Measurements from ENCODE around the gene SLC2A1.
A peak's percentile ranks its signal among the peaks of the same experiment; 100 is the strongest.
"Not testable (repeated sequence)": the region's sequence is repeated elsewhere in the genome, so short reads cannot be mapped to it uniquely, and the experiment has no call there.

Gene SLC2A1

GRCh38 chr1:42914092-42914627 lies 44.5 kb downstream of the SLC2A1 start:
- no peak for DNase-seq (ENCODE audit: insufficient read length, low spot score)
- peak; percentile 58 for FAIRE-seq

- DNase-seq (ENCODE audit: insufficient read length, low spot score) (peak; percentile 52), FAIRE-seq (peak; percentile 96)
These were observed 45.1 kb downstream of the SLC2A1 start for GRCh38 chr1:42913426-42914091.

GRCh38 chr1:42910985-42911384 lies 47.7 kb downstream of the SLC2A1 start:
- no peak for FAIRE-seq
- DNase-seq (ENCODE audit: insufficient read length, low spot score), result no peak

GRCh38 chr1:42908046-42908445 lies 50.6 kb downstream of the SLC2A1 start:
- FAIRE-seq, result no peak
- no peak for DNase-seq (ENCODE audit: insufficient read length, low spot score)

- FAIRE-seq, result no peak
- no peak for DNase-seq (ENCODE audit: insufficient read length, low spot score)
These were observed 54.2 kb downstream of the SLC2A1 start for GRCh38 chr1:42904434-42904833.

- not testable (repeated sequence) for DNase-seq (ENCODE audit: insufficient read length, low spot score); FAIRE-seq
These were observed 58.7 kb downstream of the SLC2A1 start for GRCh38 chr1:42899960-42900359.

- no peak for DNase-seq (ENCODE audit: insufficient read length, low spot score)
- FAIRE-seq, result no peak
These were observed 67.1 kb downstream of the SLC2A1 start for GRCh38 chr1:42891465-42892138.

GRCh38 chr1:42889264-42889663 lies 69.4 kb downstream of the SLC2A1 start:
- FAIRE-seq, result no peak
- no peak for DNase-seq (ENCODE audit: insufficient read length, low spot score)

GRCh38 chr1:42888013-42888633 lies 70.5 kb downstream of the SLC2A1 start:
- no peak for DNase-seq (ENCODE audit: insufficient read length, low spot score)
- FAIRE-seq, result no peak

- FAIRE-seq (no peak), DNase-seq (ENCODE audit: insufficient read length, low spot score) (no peak)
These were observed 71.3 kb downstream of the SLC2A1 start for GRCh38 chr1:42887366-42887765.

- DNase-seq (ENCODE audit: insufficient read length, low spot score) (no peak), FAIRE-seq (no peak)
These were observed 71.9 kb downstream of the SLC2A1 start for GRCh38 chr1:42886800-42887199.

GRCh38 chr1:42886046-42886739 lies 72.5 kb downstream of the SLC2A1 start:
- no peak for DNase-seq (ENCODE audit: insufficient read length, low spot score)
- FAIRE-seq, result no peak

- FAIRE-seq (no peak), DNase-seq (ENCODE audit: insufficient read length, low spot score) (no peak)
These were observed 78.3 kb downstream of the SLC2A1 start for GRCh38 chr1:42880384-42880783.

GRCh38 chr1:42877380-42877779 lies 81.3 kb downstream of the SLC2A1 start:
- no peak for FAIRE-seq
- no peak for DNase-seq (ENCODE audit: insufficient read length, low spot score)

GRCh38 chr1:42876009-42876408 lies 82.7 kb downstream of the SLC2A1 start:
- FAIRE-seq, result no peak
- DNase-seq (ENCODE audit: insufficient read length, low spot score), result no peak
